Activated naive CD8-positive, alpha-beta T cell treated with anti-CD3 and anti-CD28 coated beads, Interleukin-2, amount 50 U/mL, for 16 hours (primary cell): Measurements from ENCODE around the gene KLF2.

Experiments used
- DNase-seq: peaks from one replicate; pipeline ENCODE4 v3.0.0-alpha.2; 2020; ENCODE audit warnings: low read depth, low spot score

KLF2 gene

GRCh38 chr19:16375157-16375935 is 50.7 kb downstream of the KLF2 start:
- DNase-seq, result no peak

GRCh38 chr19:16375936-16376185 is 51.2 kb downstream of the KLF2 start:
- no peak for DNase-seq

GRCh38 chr19:16376241-16376640 is 51.6 kb downstream of the KLF2 start:
- DNase-seq, result no peak

GRCh38 chr19:16376649-16377048 is 52.0 kb downstream of the KLF2 start:
- DNase-seq, result no peak

- no peak for DNase-seq
Observed at GRCh38 chr19:16377521-16377920, 52.9 kb downstream of the KLF2 start.
